ENCODE results near the gene GABBR2.

GRCh38 chr9:98375138-98375726 is 333.5 kb downstream of the GABBR2 start:
- TF ChIP-seq TAF1 (IDR thresholded peaks at IDR 0.05; ENCODE audit: low read depth) (no peak), YY1 (IDR thresholded peaks at IDR 0.05; ENCODE audit: low read depth) (no peak), CEBPB (IDR thresholded peaks at IDR 0.05) (no peak), REST (IDR thresholded peaks at IDR 0.05; ENCODE audit: low read depth) (no peak), EP300 (IDR thresholded peaks at IDR 0.05; ENCODE audit: borderline replicate concordance) (no peak), EGR1 (IDR thresholded peaks at IDR 0.05) (no peak), MAX (IDR thresholded peaks at IDR 0.05) (no peak)
